Left colon (tissue), 2 donors: Measurements from ENCODE around the gene CAND2. TPM values are rescaled to one million over a fixed set of nuclear protein-coding genes. Genes with fewer than 3 reads are reported as not detected.
A peak's percentile ranks its signal among the peaks of the same experiment; 100 is the strongest.

Experiments
- ATAC-seq: fragments of 200-7000 bp; cut with Tn5 transposase; one replicate; pipeline ENCODE4 v1.9.1; 2020; ENCODE audit warnings: mild to moderate bottlenecking, moderate library complexity
- DNase-seq, 2 donors: peaks; one replicate each; pipeline ENCODE4 v3.0.0-alpha.2; 2020
- intact Hi-C, 2 donors: fragments of 100-400 bp; cut with DNase I in 1 of 2; cut with micrococcal nuclease in 1 of 2; formaldehyde crosslinking; loops; one replicate each; pipeline versions ENCODE4 v1.11.2 to v1.14.0; 2022; cut with DNase I, micrococcal nuclease
- total RNA-seq, 2 donors: library from RNA; stranded (reverse); fragmentation: NEBNext Ultra II Directional; extraction: Animal tissue kit (Norgen Biotek cat#: 25700); gene quantifications; one replicate each; pipeline ENCODE4 v1.2.1, GENCODE V29; 2021
- donor health status: DM: no; HTN: no; CAD: no.
- donor health status: DM: yes; HTN: yes; CAD: no.

The CAND2 gene
- total RNA-seq, 2 donors from 2014 or later, result 0.64 to 2.2 TPM

GRCh38 chr3:12797892-12798558 lies 1.5 kb downstream of the CAND2 start:
- intact Hi-C loops, result no loop called here
- DNase-seq (no peak), ATAC-seq (no peak)

- intact Hi-C loops, result no loop called here
Observed at GRCh38 chr3:12798559-12799179, 2.2 kb downstream of the CAND2 start.

GRCh38 chr3:12799525-12800440 lies 3.3 kb downstream of the CAND2 start:
- no peak for ATAC-seq
- intact Hi-C loops, result no loop called here

More at GRCh38 chr3:12798559-12799179, 2.2 kb downstream of the CAND2 start:
- no peak for DNase-seq
- no peak for ATAC-seq

GRCh38 chr3:12803371-12803770 lies 6.9 kb downstream of the CAND2 start:
- DNase-seq (no peak), ATAC-seq (no peak)
- intact Hi-C loops, result no loop called here

More at GRCh38 chr3:12799525-12800440, 3.3 kb downstream of the CAND2 start:
- no peak for DNase-seq

DNA sequence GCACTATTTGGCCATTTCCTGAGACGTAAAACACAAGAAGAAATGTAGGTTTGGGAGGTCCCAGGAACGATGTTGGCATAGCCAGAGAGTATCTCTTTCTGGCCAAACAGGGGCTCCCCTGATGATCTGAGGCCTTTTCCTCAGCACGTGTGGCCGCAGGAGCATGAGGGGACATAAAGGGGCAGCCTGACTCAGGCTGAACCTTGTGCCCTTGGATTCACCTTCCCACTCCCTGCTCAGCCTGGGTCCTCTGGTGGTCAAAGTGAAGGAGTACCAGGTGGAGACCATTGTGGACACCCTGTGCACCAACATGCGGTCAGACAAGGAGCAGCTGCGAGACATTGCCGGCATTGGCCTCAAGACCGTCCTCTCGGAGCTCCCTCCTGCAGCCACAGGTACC lies 10.6 kb downstream of the CAND2 start:
- ATAC-seq (no peak), DNase-seq (no peak)
- intact Hi-C loops, result no loop called here

DNA sequence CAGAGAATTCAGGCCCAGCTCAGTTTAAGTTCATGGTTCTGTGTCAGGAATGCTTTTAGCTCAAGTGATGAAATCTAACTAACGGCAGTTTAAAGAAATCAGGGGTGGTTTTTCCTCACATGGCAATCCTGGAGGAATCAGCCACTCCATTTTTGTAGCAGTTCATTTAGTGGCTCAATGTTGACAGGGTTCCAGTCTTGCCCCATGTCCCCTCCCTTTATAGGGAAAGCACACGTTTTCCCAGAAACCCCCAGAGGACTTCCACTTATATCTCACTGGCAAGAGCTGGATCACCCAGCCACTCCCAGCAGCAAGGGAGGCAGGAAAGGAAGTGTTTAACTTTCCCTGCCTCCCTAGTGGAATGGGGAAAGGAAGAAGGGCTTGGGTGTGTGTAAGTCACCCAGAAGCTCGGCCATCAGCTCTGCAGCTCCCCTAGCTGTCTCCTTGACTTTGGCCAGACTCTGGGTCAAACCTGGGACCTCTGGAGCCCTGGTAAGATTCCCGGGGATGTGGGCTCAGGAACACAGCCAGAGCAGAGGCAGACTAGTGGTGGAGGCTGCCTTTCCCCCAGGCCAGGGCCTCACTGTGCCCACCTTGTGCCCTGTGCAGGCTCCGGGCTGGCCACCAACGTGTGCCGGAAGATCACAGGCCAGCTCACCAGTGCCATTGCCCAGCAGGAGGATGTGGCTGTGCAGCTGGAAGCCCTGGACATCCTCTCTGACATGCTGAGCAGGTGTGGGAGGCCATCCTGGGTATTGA lies 11.3 kb downstream of the CAND2 start:
- no peak for ATAC-seq
- intact Hi-C loops, result no loop called here
- no peak for DNase-seq

GRCh38 chr3:12808587-12808986 lies 12.1 kb downstream of the CAND2 start:
- intact Hi-C loops, result no loop called here
- DNase-seq (no peak), ATAC-seq (no peak)

DNA sequence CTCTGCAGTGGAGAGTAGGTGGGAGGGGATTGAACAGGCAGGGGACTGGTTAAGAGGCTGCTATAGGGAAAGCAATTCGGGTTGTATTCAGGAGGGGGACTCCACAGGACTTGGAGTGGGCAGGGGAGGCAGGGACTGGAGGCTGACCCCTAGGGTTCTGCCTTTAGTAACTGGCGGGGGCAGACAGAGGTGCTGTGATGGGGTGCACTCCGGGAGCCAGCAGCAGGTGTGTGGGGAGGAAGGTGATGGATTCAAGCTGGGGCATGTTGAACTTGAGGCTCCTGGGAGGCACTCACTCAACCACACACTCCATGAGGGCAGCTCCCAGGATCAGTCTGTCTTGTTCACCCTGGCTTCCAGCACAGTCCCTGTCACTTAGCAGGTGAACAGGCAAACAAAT lies 12.5 kb downstream of the CAND2 start:
- ATAC-seq (no peak), DNase-seq (no peak)
- intact Hi-C loops, result no loop called here

DNA sequence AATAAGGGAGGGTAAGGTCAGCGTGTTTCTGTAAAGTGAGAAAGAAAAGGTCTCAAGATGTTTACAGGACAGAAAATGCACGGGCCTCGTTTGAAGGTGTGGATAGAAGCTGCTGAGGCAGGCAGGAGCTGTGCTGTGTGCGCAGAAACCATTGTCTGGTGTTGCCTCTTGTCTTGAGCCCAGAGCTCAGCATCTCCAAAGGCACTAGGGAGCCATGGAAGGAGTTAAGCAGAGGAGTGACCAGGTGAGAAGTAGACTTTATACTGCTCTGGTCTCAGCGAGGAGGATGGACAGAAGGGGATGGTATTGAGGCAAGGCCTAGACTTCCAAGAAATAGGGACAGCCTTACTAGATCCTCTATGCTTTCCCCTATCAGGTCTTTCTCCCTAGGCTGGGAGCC lies 13.0 kb downstream of the CAND2 start:
- ATAC-seq (no peak), DNase-seq (no peak)

GRCh38 chr3:12810013-12810780 lies 13.7 kb downstream of the CAND2 start:
- ATAC-seq (peak; percentile 99), DNase-seq (peak; percentile 96 to 98)
- intact Hi-C loops, result no loop called here

More for the DNA sequence above, 13.0 kb downstream of the CAND2 start:
- intact Hi-C loops, result no loop called here

DNA sequence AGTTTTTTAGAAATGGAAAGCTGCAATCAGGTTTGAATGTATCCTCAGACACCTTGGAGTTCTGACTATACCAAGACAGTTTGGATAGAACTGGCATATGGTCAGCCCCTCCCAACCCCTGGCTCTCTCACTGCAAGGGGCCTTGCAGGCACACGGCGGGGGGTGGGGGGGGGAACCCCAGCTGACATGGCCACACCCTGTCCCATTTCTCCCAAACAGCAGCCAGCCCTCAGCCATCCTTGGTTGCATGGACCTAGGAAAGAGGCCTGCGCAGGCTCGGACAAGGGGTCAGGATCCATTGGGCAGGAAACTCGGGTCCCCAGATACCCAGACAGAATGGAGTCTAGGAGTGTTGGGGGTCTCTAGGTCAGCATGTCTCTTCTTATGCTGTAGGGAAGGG lies 14.5 kb downstream of the CAND2 start:
- no peak for DNase-seq
- no peak for ATAC-seq
- intact Hi-C loops, result no loop called here

GRCh38 chr3:12812812-12813211 lies 16.3 kb downstream of the CAND2 start:
- DNase-seq, result no peak
- intact Hi-C loops, result no loop called here
- ATAC-seq, result no peak

DNA sequence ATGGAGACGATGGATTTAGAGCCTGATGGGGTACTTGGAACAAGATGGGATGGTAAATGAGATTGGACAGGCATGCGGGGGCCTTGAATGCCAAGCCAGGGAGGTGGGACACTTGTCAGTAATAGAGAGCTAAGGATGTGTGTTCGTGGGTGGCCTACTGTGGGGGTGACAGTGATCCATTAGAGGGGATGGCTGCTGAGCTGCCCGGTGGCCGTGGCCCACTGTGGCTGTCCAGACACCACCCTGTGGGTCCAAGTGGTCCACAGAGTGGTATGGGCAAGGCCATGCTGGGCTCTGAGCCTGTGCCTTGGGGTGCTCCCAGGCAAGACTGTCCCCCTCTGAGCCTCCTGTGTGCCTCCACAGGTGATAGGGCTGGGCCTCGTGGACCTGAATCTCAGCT lies 17.5 kb downstream of the CAND2 start:
- intact Hi-C loops, result no loop called here
- no peak for DNase-seq
- ATAC-seq, result no peak

DNA sequence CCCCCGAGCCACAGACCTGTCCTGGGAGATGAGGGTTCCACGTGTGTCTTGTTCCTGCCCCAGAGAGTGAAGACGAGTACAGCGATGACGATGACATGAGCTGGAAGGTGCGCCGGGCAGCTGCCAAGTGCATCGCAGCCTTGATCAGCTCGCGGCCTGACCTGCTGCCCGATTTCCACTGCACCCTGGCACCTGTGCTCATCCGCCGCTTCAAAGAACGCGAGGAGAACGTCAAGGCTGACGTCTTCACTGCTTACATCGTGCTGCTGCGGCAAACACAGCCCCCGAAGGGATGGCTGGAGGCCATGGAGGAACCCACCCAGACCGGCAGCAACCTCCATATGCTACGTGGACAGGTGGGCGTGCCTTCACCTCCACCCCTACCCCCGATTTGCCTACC lies 18.6 kb downstream of the CAND2 start:
- intact Hi-C loops, result no loop called here
- DNase-seq (no peak), ATAC-seq (no peak)

GRCh38 chr3:12815719-12816118 lies 19.2 kb downstream of the CAND2 start:
- DNase-seq, result no peak
- ATAC-seq, result no peak
- intact Hi-C loops, result no loop called here

- no peak for ATAC-seq
Observed at GRCh38 chr3:12816521-12817342, 20.3 kb downstream of the CAND2 start.

GRCh38 chr3:12817343-12817710 lies 20.8 kb downstream of the CAND2 start:
- ATAC-seq, result no peak
- DNase-seq, result no peak
- intact Hi-C loops, result no loop called here

More at GRCh38 chr3:12816521-12817342, 20.3 kb downstream of the CAND2 start:
- DNase-seq, result no peak
- intact Hi-C loops, result no loop called here

DNA sequence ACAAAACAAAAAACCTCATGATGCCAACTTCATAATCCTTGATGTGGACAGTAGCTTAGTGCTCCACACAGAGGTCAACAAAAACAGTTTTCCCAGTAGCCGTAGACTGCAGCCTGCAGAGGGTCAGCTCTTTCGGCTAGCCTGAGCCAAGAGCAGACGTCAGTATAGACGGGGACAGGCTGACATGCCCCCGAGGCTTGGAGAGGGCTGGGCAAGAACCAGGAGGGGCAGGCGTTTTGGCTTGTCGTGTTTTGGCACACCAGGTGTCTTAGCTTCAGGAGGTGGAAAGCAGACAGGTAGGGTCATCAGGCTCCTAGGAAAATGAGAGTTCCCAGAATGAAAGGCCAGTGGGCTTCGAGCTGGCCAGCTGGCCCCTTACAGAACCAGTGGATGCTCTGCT lies 21.8 kb downstream of the CAND2 start:
- intact Hi-C loops, result no loop called here
- DNase-seq (no peak), ATAC-seq (no peak)
